Measurements from ENCODE around the gene PLAAT2.

PLAAT2 gene

DNA sequence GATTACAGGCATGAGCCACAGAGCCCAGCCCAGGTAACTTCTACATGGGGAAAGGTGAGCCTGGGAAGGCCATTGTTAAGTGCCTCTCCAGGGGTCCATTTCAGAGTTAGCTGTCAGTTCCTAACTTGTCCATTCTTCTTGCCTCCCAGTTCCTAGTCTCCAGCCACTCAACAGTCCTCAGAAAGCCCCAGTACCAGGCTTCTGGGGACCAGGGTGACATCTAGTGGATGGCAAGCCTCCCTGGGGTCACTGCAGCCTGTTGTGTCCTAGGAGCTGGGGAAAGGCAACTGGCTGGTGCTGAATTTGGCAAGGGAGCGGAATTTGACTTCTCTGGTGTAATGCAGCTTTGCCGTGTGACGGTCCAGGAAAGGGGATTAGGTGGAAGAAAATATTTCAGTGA lies 55.2 kb downstream of the PLAAT2 start:
- Mint-ChIP-seq H3K4me3 (no peak overlapping the region), H3K4me1 (ENCODE audit: low read depth) (peaks cover 60% of the 10 kb centered on the region), H3K36me3 (ENCODE audit: low read depth) (no peaks in the 10 kb centered on the region), H3K9me3 (no peaks in the 10 kb centered on the region), H3K27ac (no peak overlapping the region), H3K27me3 (peaks cover 10% of the 10 kb centered on the region)
- intact Hi-C loops (cut with micrococcal nuclease), result loop anchor here (1.0 kb wide), 1 partner anchor 29 kb away; no protein-coding TSS in a partner anchor

GRCh38 chr11:63507511-63507910 lies 55.7 kb downstream of the PLAAT2 start:
- Mint-ChIP-seq H3K36me3 (ENCODE audit: low read depth) (no peaks in the 10 kb centered on the region), H3K4me3 (no peak overlapping the region), H3K27ac (no peak overlapping the region), H3K27me3 (peaks cover 10% of the 10 kb centered on the region), H3K4me1 (ENCODE audit: low read depth) (peaks cover 65% of the 10 kb centered on the region), H3K9me3 (no peaks in the 10 kb centered on the region)
- intact Hi-C loops (cut with micrococcal nuclease), result no loop called here

- intact Hi-C loops (cut with micrococcal nuclease), result no loop called here
- Mint-ChIP-seq H3K4me1 (ENCODE audit: low read depth) (peaks cover 71% of the 10 kb centered on the region), H3K27me3 (peaks cover 10% of the 10 kb centered on the region), H3K36me3 (ENCODE audit: low read depth) (no peaks in the 10 kb centered on the region), H3K27ac (no peak overlapping the region), H3K4me3 (no peak overlapping the region), H3K9me3 (no peaks in the 10 kb centered on the region)
Measured at GRCh38 chr11:63506876-63507275, 56.3 kb downstream of the PLAAT2 start.

DNA sequence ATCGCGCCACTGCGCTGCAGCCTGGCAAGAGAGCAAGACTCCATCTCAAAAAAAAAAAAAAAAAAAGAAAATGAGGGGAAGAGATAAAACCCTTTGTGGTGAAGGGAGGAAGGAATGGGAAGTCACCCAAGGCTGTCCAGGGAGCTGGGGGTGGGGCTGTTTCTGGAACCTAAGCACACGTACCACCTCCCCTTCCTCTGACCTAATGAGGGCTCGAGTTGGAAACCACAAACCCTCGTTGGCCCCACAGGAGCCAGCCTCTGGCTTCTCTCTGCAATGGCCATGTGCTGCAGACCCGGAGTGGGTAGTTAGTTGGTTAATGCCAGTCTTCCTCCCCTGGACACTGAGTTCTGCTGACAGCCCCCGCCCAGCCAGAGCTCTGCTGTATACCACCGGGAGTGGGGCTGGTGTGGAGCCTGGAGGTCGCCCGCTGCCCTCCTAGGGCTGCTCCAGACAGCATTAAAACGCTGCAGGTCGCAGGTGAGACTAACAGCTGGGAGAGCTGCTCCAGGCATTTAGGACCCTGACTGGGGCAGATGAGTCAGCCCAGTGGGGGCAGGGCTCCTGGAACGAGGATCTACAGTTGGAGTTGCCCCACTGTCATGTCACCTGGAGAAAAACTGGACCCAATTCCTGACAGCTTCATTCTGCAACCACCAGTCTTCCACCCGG lies 57.2 kb downstream of the PLAAT2 start, which contains the start of gene LGALS12:
LGALS12 (plus strand) TSS at position 228 of the 672 bp plus-strand sequence; CDS start at position 603, 375 bp downstream.
- intact Hi-C loops (cut with micrococcal nuclease), result no loop called here
- Mint-ChIP-seq H3K27me3 (peaks cover 10% of the 10 kb centered on the region), H3K36me3 (ENCODE audit: low read depth) (no peaks in the 10 kb centered on the region), H3K27ac (no peak within 1 kb of the TSS), H3K9me3 (peaks cover under 1% of the 10 kb centered on the region), H3K4me1 (ENCODE audit: low read depth) (peaks cover 74% of the 10 kb centered on the region), H3K4me3 (peak within 1 kb of the TSS; percentile 32)

- H3K4me1 Mint-ChIP-seq (ENCODE audit: low read depth), result peaks cover 74% of the 10 kb centered on the region
- no peak overlapping the region for H3K4me3 Mint-ChIP-seq
- no peak overlapping the region for H3K27ac Mint-ChIP-seq
- H3K36me3 Mint-ChIP-seq (ENCODE audit: low read depth), result peaks cover 6% of the 10 kb centered on the region
- intact Hi-C loops (cut with micrococcal nuclease), result no loop called here
- peaks cover 10% of the 10 kb centered on the region for H3K9me3 Mint-ChIP-seq
- H3K27me3 Mint-ChIP-seq, result peaks cover 10% of the 10 kb centered on the region
Measured at GRCh38 chr11:63504933-63505586, 58.1 kb downstream of the PLAAT2 start.

DNA sequence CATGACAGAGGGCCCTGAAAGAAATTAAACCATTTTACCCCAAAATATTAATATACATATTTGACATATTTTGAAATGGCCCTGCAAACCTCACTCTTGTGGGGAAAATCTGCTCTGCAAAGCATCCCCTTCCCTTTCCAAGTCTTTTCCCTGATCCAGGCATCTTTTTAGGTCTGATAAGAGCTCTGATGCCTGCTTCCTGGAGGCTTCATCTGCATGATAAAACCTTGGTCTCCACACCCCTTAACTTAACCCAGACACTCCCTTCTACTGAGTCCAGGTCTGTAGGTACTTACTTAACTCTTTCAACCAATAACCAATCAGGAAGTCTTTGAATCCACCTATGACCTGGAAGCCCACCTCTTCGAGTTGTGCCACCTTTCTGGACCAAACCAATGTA lies 59.1 kb downstream of the PLAAT2 start:
- intact Hi-C loops (cut with micrococcal nuclease), result no loop called here
- H3K27ac Mint-ChIP-seq, result peak overlapping the region; percentile 52
- peaks cover 10% of the 10 kb centered on the region for H3K27me3 Mint-ChIP-seq

DNA sequence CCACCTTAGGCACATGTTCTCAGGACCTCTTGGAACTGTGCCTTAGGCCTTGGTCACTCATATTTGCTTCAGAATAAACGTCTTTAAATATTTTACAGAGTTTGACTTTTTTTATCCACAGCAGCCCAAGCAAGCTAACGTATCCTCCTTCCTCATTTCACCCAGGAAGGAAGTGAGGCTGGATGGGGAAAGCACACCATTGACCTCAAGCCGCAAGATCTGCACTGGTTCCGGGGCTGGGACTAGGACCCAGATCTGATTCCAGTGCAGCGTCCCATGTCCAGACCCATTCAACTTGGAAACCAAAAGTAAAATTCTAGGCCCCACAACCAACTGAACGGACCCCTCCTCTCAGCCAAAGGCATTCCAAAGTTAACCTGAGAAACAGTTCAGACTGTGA lies 59.7 kb downstream of the PLAAT2 start:
- peaks cover 10% of the 10 kb centered on the region for H3K27me3 Mint-ChIP-seq
- intact Hi-C loops (cut with micrococcal nuclease), result no loop called here
- peak overlapping the region; percentile 52 for H3K27ac Mint-ChIP-seq
- peak overlapping the region; percentile 35 for H3K4me3 Mint-ChIP-seq
- H3K9me3 Mint-ChIP-seq, result peaks cover 25% of the 10 kb centered on the region
- H3K36me3 Mint-ChIP-seq (ENCODE audit: low read depth), result peaks cover 11% of the 10 kb centered on the region
- H3K4me1 Mint-ChIP-seq (ENCODE audit: low read depth), result peaks cover 69% of the 10 kb centered on the region

More for the DNA sequence above, 59.1 kb downstream of the PLAAT2 start:
- Mint-ChIP-seq H3K4me1 (ENCODE audit: low read depth) (peaks cover 74% of the 10 kb centered on the region), H3K9me3 (peaks cover 19% of the 10 kb centered on the region), H3K36me3 (ENCODE audit: low read depth) (peaks cover 11% of the 10 kb centered on the region), H3K4me3 (no peak overlapping the region)
